Activated CD8-positive, alpha-beta memory T cell treated with anti-CD3 and anti-CD28 coated beads, Interleukin-2, amount 50 U/mL, for 24 hours (primary cell): Measurements from ENCODE around the gene SPPL3.
"Not testable (repeated sequence)": the region's sequence is repeated elsewhere in the genome, so short reads cannot be mapped to it uniquely, and the experiment has no call there.

Experiments used
- DNase-seq: peaks from one replicate; pipeline ENCODE4 v3.0.0-alpha.2; 2020; ENCODE audit errors: extremely low read depth

SPPL3 gene

GRCh38 chr12:120820884-120821510 is 83.2 kb downstream of the SPPL3 start:
- peak; percentile 7 for DNase-seq

DNA sequence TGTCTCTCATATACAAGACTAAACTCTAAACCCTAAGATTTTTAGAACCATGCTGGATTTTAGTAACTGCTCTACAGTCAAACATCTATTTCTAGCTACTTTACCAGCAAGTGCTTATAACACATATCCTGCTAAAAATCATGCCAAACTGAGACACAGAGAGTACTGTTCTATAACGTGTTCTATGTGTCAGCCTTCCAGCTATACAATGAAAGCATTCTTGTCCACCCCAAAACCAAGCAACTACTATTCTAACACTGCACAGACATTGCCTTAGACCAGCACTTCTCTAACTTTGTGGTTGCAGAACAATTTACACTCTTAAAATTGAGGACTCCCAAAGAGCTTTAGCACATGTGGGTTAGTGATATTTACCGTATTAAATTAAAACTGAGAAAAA is 85.7 kb downstream of the SPPL3 start:
- DNase-seq = no peak

GRCh38 chr12:120817559-120818330 is 86.4 kb downstream of the SPPL3 start:
- no peak for DNase-seq

DNA sequence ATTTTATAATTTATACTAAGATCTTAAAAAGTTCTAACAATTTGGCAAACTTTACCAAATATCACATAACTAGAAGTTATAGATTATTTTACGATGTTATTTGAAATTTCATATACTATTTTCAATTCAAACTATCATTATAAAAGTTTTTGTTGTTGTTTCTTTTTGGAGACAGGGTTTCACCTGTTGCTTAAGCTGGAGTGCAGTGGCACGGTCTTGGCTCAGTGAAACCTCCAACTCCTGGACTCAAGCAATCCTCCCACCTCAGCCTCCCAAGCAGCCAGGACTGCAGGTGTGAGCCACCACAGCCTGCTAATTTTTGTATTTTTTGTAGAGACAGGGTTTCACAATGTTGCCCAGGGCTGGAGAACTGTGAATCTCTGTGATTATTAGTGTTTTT is 87.8 kb downstream of the SPPL3 start:
- no peak for DNase-seq

- DNase-seq = no peak
Observed at GRCh38 chr12:120814903-120815429, 89.2 kb downstream of the SPPL3 start.

DNA sequence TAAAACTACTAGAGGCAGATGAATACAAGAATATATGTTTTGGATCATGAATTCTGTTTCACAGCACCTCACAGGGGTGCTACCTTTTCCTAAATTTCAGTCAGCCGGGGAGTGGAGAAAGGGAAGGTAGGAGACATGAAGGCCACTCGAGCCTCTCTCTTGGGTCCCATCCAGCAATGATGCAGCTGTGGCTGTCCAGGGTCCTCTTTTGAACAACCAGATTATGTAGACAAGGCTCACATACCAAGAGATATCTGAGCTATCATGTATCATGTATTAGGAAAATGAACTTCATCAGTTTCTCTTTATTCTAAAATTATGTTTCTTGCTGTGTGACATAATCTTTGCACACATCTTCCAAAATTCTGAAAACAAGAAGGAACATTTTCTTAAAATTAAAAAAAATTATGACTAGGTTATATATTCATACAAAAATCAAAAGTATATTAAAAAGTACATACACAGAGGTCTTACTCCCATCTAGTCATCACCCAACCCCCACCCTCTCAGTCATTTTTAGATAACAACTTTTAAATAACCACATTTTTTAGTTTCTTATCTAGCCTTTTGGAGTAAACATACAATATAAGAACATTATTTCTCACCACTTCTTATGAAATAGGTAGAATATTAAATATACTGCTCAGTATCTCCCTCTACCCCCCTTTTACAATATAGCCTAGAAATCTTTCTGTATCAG is 89.8 kb downstream of the SPPL3 start:
- DNase-seq = no peak

- no peak for DNase-seq
Observed at GRCh38 chr12:120813588-120814153, 90.5 kb downstream of the SPPL3 start.

GRCh38 chr12:120810021-120810420 is 94.1 kb downstream of the SPPL3 start:
- DNase-seq = no peak

- no peak for DNase-seq
Observed at GRCh38 chr12:120804428-120804827, 99.7 kb downstream of the SPPL3 start.

GRCh38 chr12:120801146-120801545 is 103.0 kb downstream of the SPPL3 start:
- no peak for DNase-seq

GRCh38 chr12:120800665-120801064 is 103.5 kb downstream of the SPPL3 start:
- no peak for DNase-seq

GRCh38 chr12:120799243-120800045 is 104.7 kb downstream of the SPPL3 start:
- DNase-seq = no peak

DNA sequence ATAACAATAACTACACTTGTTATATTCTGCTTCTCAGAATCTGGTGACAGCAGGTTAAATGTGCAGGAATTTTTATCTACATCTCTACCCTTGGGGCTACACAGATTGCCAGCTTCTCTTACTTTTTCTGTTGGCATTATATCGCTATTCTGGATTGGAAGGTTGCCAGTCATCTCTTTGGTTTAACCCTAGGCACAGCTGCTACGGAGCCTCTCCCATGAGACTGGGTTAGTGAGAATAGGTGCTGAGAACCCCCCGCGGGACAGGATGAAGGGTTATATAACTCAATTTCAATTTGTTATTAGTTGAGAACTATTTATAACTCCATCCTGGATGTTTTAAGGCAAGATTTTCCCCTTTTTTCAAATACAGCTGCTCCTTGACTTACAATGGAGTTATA is 105.5 kb downstream of the SPPL3 start:
- no peak for DNase-seq

DNA sequence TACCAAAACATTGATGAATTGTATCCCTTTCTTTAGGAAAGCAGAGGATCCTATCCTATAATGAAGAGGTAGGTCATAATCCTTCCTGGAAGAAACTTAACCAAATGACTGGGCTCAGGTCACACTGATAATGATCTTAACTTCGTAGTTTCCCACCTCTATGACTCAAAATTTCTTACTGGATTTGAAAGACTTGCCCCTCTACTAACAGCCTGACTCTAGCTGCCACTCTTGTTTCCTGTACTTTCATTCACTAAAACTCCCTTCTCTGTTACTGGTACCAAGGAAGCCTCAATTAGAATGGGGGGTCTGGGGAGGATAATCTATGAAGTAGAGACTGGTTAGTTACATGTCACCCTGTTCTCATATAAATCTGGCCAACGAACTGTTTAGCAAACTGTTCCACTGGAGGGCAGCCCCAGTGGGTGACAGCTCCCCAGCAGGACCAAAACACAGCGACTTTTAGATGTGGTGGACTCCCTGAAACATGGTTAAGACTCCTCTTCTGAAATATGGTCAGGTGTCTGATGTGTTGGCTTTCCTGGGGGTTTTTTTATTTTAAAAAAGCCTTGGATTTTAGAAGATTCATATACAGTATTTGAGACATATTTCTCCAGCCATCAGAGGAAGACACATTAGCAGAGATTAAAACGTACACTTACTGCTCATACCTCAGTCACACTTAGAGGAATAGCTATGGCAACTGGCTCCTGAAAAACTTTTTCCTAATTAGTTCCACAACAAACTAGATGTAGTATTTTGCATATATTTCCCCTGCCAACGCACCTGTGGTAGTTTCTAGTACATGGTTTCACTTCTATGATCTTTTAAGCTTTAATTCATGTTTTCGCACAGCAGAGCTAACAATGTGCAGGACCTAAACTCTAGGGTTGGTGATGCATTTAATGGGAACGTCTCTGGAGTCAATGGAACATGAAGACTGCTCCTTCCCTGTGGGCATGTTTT is 106.2 kb downstream of the SPPL3 start:
- no peak for DNase-seq

DNA sequence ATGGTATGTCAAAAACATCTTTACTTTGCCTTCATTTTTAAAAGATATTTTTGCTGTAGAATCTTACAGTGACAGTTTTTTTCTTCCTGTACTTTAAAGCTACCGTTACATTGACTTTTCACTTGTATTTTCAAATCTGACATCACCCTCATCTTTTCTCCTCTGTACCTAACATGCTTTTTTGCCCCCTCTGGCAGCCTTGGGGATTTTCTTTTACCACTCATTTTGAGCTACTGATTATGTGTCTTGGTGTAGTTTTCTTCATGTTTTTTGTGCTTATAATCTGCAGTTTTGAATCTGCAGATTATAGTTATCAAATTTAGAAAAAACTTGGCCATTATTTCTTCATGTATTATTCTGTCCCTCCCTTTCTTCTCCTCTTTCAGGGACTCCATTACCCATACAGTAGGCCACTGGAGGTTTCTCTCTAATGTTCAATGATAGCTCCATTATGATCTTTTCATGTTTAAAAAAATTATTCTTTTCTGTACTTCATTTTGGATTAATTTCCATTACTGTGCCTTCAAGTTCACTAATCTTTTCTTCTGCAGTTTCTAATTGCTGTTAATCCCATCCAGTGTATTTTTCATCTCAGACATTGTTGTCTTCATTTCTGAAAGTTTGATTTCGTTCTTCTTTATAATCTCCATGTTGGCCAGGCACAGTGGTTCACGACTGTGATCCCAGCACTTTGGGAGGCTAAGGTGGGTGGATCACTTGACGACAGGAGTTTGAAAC is 108.5 kb downstream of the SPPL3 start:
- no peak for DNase-seq

DNA sequence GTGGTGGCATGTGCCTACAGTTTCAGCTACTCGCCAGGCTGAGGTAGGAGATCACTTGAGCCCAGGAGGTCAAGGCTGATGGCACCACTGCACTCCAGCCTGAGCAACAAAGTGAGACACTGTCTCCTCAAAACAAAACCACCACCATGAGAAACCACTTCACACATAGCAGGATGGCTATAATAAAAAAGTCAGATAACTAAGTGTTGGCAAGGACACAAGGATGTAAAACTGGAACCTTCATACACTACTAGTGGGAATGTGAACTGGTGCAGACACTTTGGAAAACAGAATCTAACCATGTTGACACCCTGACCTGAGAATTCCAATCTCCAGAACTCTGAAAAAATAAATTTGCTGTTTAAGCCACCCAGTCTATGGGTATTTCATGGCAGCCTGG is 110.8 kb downstream of the SPPL3 start:
- no peak for DNase-seq

- DNase-seq = not testable (repeated sequence)
Observed at GRCh38 chr12:120792456-120792855, 111.7 kb downstream of the SPPL3 start.

DNA sequence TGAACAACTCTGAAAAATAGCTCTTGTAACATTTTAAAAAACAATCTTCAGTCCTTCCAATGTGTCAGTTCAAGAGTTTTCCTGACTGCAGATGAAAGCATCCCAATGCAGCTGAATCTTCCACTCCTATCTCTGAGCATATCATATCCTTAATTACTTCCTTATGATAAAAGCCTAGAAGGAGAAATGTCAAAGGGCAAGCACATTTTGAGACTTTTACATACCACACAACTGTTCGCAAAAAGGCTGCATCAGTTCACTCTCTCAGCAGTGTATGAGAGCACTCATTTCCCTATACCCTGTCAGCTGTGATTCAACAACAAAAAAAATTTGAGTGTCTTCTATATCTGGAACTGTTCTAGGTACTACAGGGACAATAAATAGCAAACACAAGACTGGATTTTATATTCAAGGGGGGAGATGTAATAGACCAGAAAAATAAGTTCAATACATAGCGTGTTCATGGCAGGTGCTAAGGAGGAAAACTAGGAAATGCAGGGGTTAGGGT is 112.4 kb downstream of the SPPL3 start:
- no peak for DNase-seq

DNA sequence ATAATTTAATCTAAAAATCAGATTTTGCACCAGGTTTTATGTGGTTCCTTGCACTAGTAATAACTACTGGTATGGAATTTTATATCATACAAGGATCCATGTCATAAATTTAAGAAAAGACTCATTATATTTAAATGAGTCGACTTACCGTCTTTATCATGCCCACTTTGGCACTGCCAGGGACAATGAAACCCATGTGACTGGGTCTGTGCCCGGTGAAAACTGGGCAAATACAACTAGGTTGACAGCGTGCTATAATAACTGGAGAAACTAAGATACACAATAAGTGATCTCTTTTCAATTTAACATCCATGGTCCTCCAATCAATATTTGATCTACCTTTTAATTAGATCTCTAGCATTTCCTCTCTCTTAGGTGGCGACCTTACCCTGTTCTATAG is 114.0 kb downstream of the SPPL3 start:
- DNase-seq = no peak
